SK-N-SH treated with all-trans-retinoic acid at 6 μM for 48 hours (cell line): ENCODE data around the gene ANKRD44.

ENCODE experiments used
- ARNTL ChIP-seq: fragments of 450-650 bp; formaldehyde crosslinking; IDR thresholded peaks from 2 replicates; pipeline ENCODE4 v1.5.0; 2020; ENCODE audit warnings: low read depth, mild to moderate bottlenecking, moderate library complexity, borderline replicate concordance
- BACH2 ChIP-seq: fragments of 250-450 bp; sonication (Bioruptor Pico); IDR thresholded peaks from 2 replicates; pipeline ENCODE4 v1.9.0; 2021; ENCODE audit warnings: mild to moderate bottlenecking, borderline replicate concordance
- CSRNP3 ChIP-seq: fragments of 250-450 bp; sonication (Bioruptor Pico); IDR thresholded peaks from 2 replicates; pipeline ENCODE4 v1.5.1; 2021; ENCODE audit warnings: mild to moderate bottlenecking, moderate library complexity
- GLIS3 ChIP-seq: fragments of 250-450 bp; sonication (Bioruptor Pico); IDR thresholded peaks from 2 replicates; pipeline ENCODE4 v1.5.0; 2020; ENCODE audit warnings: mild to moderate bottlenecking, moderate library complexity
- ISL1 ChIP-seq: fragments of 250-450 bp; sonication (Bioruptor Pico); IDR thresholded peaks from 2 replicates; pipeline ENCODE4 v2.1.2; 2022; ENCODE audit warnings: mild to moderate bottlenecking, moderate library complexity
- POU6F1 ChIP-seq: fragments of 250-450 bp; sonication (Bioruptor Pico); IDR thresholded peaks from 2 replicates; pipeline ENCODE4 v1.8.0; 2021; ENCODE audit warnings: low read depth, mild to moderate bottlenecking, moderate library complexity, borderline replicate concordance
- PPARA ChIP-seq: fragments of 250-450 bp; sonication (Bioruptor Pico); IDR thresholded peaks from 2 replicates; pipeline ENCODE4 v1.5.0; 2020; ENCODE audit warnings: mild to moderate bottlenecking, borderline replicate concordance
- RARB ChIP-seq: fragments of 250-450 bp; sonication (Bioruptor Pico); IDR thresholded peaks from 2 replicates; pipeline ENCODE4 v1.8.0; 2021; ENCODE audit warnings: mild to moderate bottlenecking, moderate library complexity
- ZC3H10 ChIP-seq: fragments of 250-450 bp; sonication (Bioruptor Pico); IDR thresholded peaks from 2 replicates; pipeline ENCODE4 v1.5.1; 2021; ENCODE audit warnings: mild to moderate bottlenecking, moderate library complexity
- ZNF70 ChIP-seq: fragments of 450-650 bp; formaldehyde crosslinking; IDR thresholded peaks from 2 replicates; pipeline ENCODE4 v1.5.0; 2020; ENCODE audit warnings: mild to moderate bottlenecking, moderate library complexity
- ZNF8 ChIP-seq: fragments of 450-650 bp; formaldehyde crosslinking; IDR thresholded peaks from 2 replicates; pipeline ENCODE4 v1.5.0; 2020; ENCODE audit warnings: mild to moderate bottlenecking, moderate library complexity
- TF ChIP-seq, protein P1 (sequence below): fragments of 250-450 bp; sonication (Bioruptor Pico); IDR thresholded peaks from 2 replicates; pipeline ENCODE4 v1.8.0; 2020; ENCODE audit warnings: mild to moderate bottlenecking, moderate library complexity, borderline replicate concordance

DNA sequence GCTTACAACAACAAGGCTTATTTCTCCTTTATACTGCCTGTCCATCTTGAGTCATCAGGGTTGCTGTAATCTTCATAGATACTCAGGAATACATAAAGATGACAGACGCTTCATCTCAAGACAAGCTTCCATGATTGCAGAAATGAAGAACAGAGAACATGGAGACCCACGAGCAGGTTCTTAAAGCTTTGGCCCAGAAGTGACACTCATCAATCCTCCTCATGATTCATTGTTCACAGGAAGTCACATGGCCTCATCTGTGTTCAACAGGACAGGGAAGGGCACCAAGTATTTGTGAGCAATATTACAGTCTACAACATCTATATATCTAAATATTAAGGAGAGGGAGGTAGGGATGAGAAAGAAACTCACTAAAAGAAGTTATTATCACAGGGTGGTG, 347.5 kb downstream of the ANKRD44 start:
- TF ChIP-seq RARB (no peak), ZC3H10 (CRISPR knock-in tag) (no peak), BACH2 (CRISPR knock-in tag) (no peak), PPARA (no peak), ISL1 (CRISPR knock-in tag) (no peak), ZNF8 (CRISPR knock-in tag) (no peak), GLIS3 (no peak), ARNTL (no peak), CSRNP3 (CRISPR knock-in tag) (no peak), ZNF70 (CRISPR knock-in tag) (no peak), POU6F1 (CRISPR knock-in tag) (no peak)
- TF ChIP-seq, protein P1, sequence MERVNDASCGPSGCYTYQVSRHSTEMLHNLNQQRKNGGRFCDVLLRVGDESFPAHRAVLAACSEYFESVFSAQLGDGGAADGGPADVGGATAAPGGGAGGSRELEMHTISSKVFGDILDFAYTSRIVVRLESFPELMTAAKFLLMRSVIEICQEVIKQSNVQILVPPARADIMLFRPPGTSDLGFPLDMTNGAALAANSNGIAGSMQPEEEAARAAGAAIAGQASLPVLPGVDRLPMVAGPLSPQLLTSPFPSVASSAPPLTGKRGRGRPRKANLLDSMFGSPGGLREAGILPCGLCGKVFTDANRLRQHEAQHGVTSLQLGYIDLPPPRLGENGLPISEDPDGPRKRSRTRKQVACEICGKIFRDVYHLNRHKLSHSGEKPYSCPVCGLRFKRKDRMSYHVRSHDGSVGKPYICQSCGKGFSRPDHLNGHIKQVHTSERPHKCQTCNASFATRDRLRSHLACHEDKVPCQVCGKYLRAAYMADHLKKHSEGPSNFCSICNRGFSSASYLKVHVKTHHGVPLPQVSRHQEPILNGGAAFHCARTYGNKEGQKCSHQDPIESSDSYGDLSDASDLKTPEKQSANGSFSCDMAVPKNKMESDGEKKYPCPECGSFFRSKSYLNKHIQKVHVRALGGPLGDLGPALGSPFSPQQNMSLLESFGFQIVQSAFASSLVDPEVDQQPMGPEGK (CRISPR knock-in tag) = no peak
